HuH-7.5 (cell line): ENCODE data around the gene ANKRD17.

Source experiments
- DNase-seq: peaks from one replicate; pipeline ENCODE4 v3.0.0; 2011; ENCODE audit warnings: low spot score

The ANKRD17 gene

GRCh38 chr4:73053974-73054480 lies 204.6 kb downstream of the ANKRD17 start:
- no peak for DNase-seq

DNA sequence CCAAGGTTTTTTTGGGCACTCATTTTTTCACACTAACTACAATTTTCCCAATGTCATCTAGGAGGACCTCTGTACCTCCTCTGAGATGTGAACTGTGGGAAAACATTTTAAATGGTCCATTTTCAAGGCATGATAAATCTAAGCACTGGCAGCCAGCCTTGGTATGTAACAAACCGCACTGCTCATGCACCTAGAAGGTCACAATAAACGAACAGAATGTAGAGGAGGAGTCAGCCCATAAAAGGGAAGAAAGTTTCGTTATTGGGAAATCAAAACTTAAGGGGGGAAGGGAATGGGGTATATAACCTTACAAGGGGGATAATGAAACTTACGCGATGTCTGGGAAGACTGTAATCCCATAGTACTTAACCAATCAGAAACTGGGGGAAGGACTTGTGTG lies 205.5 kb downstream of the ANKRD17 start:
- DNase-seq, result no peak

- DNase-seq, result no peak
Measured at GRCh38 chr4:73051625-73052024, 207.0 kb downstream of the ANKRD17 start.

DNA sequence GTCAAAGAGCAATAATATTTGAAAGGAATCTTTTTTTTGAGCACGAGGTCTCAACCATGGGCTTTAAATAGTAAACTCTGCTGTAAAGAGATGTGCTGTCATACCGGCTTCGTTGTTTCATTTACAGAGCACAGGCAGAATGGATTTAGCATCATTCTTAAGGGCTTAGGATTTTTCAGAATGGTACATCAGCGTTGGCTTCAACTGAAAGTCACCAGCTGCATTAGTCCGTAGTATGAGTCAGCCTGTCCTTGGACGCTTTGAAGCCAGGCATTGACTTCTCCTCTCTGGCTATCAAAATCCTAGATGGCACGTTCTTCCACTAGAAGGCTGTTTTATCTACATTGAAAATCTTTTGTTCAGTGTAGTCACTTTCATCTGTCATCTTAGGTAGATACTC lies 212.7 kb downstream of the ANKRD17 start:
- no peak for DNase-seq

DNA sequence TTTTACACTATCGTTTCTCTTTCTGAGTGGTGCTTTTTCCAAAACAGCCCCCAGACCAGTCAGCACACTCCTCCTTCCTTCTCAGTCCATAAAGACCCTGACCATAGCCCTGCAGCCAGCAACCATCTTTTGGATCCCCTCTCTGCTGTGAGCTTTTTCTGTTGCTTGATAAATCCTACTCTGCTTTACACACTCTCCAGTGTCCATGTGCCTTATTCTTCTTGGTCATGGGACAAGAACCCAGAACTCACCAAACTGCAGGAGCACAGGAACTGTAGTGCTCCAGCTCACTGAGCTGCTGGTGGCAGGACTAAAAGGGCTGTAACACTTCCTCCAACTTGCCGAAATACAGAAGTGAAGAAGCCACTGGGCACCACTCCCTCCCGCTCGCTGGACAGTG lies 221.5 kb downstream of the ANKRD17 start:
- no peak for DNase-seq

GRCh38 chr4:73036123-73036522 lies 222.5 kb downstream of the ANKRD17 start:
- no peak for DNase-seq

DNA sequence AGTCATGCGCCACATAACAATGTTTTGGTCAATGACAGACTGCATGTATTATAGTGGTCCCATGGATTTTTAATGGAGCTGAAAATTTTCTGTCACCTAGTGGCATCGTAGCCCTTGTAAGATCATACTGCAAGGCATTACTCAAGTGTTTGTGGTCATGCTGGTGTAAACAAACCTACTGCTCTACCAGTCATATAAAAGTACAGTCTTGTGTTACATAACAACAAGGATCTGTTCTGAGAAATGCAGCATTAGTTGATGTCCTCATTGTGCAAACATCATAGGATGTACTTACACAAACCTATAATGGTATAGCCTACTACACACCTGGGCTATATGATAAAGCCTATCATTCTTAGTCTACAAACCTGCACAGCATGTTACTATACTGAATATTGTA lies 223.7 kb downstream of the ANKRD17 start:
- DNase-seq, result no peak

DNA sequence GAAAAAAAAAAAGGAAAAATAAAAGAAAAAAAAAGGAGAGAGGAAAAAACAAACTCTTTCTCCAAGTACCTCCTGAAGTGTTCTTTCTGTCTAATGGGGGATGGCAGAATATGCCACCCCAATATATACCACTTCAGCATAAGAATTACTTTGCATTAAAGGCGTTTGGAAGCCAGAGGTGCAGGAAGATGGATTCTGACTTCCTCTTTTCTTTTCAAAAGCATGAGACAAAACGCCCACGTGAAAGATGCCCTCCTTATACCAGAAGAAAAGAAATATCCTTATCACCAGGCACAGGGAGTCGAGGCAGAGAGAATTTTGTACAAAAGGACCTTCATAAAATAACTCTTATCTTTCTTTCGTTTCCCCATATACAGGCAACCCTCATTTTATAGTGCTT lies 230.0 kb downstream of the ANKRD17 start:
- no peak for DNase-seq
